NCI-H2029 treated with DMSO at 0.1 percent for 48 hours (cell line): ENCODE results near the gene RFNG.
A peak's percentile ranks its signal among the peaks of the same experiment; 100 is the strongest.
"Not testable (repeated sequence)": the region's sequence is repeated elsewhere in the genome, so short reads cannot be mapped to it uniquely, and the experiment has no call there.

Experiments used
- DNase-seq: peaks from one replicate; lab custom pipeline; 2025; lab: John Stamatoyannopoulos, UW

RFNG gene

GRCh38 chr17:82042649-82043048, 9.0 kb downstream of the RFNG start:
- no peak for DNase-seq

- no peak for DNase-seq
These were observed 10.3 kb downstream of the RFNG start for GRCh38 chr17:82041144-82041814.

DNA sequence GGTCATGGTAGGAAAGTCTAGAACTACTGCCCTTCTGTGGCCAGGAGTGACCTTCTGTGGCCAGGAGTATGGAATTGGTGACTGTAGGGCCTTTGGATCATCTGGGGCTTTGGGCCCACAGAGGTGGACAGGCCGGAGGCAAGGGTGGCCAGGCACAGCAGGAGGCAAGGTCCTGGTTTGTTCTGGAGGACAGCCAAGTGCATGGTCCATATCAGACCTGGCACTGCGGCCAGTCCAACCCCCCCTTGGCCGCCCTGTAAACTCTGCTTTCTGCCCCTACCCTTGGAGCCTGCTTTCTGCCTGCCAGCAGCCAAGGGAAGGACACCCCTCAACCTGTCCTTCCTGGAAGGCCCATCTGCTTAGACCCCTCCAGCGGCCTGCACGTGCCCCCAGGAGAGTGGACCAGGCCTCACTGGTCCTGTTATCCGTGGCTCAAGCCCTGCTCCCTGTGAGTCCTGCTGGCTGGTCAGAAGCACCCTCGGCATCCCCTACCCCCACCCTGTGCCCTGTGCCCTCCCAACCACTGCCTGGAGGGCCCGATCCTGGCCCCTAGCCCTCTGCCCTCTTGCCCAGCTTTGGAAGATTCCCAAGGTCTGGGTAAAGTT, 11.8 kb downstream of the RFNG start:
- no peak for DNase-seq

DNA sequence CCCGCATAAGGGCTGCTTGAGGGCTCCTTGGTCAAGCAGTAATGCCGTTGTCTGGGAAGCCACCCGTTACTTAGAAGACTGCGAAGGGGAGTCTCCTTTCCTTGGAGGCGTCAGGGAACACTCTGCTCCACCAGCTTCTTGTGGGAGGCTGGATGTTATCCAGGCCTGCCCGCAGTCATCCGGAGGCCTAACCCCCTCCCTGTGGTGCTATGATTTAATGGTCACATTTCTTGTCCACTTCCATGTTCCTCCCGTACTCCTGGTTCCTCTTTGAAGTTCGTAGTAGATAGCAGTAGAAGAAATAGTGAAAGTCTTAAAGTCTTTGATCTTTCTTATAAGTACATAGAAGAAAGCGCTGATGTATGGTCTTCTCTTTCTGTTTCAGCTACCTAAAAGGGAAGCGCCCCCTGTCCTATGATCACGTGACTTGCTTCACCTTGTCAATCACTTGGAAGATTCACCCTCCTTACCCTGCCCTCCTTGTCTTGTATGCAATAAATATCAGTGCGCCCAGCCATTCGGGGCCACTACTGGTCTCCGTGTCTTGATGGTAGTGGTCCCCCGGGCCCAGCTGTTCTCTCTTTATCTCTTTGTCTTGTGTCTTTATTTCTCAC, 12.7 kb downstream of the RFNG start:
- not testable (repeated sequence) for DNase-seq

DNA sequence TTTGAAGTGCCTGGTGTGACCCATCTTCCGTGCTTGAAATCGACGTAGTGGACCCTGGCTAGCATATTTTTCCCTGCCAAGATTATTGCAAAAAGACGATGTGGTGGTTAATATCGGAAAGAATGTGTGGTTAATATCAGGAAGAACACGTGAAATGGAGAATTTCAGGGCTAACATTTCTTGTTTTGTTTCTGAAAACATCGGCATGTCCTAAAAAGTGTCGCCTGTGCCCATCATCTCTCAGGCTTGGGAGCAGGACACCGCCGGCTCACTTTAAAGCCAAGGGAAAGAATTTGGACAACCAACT, 13.8 kb downstream of the RFNG start:
- DNase-seq: no peak

- DNase-seq: peak; percentile 54
These were observed 14.3 kb downstream of the RFNG start, which contains the start of gene DCXR for GRCh38 chr17:82037092-82037888. DCXR (minus strand) TSS chr17:82037697; CDS start chr17:82037682, 15 bp downstream.

DNA sequence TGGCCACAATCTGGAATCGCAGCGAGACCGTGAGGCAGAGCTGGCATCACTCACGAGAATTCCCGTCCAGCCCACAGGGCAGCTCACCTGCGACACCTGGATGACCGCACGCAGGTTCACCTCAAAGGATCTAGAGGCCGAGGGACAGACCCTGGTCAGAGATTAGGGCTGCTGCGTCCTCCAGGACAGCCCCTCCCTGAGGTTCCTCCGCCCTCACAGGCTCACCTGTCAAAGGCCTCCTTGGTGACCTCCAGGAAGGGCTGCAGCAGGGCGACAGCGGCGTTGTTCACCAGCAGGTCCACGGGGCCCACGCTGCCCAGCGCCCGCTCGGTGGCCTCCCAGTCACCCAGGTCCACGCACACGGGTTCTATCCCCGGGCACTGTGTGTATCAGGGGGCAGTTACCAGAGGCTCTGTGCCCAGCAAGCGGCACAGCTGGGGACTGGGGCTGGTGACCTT, 14.9 kb downstream of the RFNG start:
- DNase-seq: no peak

DNA sequence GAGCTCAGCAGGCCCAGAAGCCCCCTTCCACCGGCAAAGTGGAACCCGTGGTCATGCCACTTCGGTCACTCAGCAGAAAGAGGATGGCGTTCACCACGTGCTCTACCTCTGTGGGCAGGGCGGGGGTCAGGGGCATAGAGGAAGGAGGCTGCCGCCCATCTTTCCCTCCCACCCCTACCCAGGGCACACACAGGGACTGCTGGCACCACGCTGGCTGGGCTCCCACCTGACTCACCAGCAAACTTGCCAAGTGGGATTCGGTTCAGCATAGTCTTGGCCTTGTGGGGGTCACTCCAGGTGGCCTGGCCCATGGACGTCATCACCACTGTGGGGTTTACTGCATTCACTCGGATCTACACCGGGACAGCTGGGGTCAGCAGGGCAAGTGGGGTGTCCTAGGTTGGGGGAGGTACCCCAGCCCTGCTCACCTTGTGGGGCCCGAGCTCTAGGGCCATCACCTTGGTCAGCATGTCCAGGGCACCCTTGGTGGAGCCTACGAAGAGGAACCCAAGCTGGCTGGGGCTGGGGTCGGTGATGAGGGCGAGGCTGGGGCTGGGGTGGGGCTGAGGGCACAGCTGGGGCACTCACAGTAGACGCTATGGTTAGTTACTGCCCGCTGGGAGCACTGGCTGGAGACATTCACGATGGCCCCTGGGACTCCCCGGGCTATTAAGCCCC, 15.5 kb downstream of the RFNG start:
- no peak for DNase-seq

- DNase-seq: no peak
These were observed 16.1 kb downstream of the RFNG start for GRCh38 chr17:82035488-82035887.

- DNase-seq: no peak
These were observed 17.1 kb downstream of the RFNG start for GRCh38 chr17:82034371-82035011.

DNA sequence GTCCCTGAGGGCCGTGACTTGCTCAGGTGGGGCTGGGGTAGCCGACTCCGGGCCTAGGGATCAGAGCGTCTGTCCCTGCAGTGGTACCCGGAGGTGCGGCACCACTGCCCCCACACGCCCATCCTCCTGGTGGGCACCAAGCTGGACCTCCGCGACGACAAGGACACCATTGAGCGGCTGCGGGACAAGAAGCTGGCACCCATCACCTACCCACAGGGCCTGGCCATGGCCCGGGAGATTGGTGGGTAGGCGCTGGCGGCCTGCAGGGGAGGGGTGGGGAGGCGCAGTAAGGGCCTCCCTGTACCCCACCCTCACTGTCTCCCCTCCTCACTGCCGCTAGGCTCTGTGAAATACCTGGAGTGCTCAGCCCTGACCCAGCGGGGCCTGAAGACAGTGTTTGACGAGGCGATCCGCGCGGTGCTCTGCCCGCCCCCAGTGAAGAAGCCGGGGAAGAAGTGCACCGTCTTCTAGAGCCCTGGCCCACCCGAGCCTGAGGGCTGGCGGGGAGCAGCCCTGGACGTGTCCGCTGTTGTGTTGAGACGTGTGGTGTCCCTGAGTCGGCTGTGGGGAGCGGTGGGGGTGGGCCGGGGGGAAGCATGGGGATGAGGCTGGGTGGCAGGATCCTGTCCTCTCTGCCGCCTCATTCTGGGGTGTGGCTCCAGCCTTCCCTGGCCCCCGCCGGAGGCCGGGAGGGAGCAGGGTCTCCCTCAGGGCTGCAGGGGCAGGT, 18.1 kb downstream of the RFNG start:
- no peak for DNase-seq

DNA sequence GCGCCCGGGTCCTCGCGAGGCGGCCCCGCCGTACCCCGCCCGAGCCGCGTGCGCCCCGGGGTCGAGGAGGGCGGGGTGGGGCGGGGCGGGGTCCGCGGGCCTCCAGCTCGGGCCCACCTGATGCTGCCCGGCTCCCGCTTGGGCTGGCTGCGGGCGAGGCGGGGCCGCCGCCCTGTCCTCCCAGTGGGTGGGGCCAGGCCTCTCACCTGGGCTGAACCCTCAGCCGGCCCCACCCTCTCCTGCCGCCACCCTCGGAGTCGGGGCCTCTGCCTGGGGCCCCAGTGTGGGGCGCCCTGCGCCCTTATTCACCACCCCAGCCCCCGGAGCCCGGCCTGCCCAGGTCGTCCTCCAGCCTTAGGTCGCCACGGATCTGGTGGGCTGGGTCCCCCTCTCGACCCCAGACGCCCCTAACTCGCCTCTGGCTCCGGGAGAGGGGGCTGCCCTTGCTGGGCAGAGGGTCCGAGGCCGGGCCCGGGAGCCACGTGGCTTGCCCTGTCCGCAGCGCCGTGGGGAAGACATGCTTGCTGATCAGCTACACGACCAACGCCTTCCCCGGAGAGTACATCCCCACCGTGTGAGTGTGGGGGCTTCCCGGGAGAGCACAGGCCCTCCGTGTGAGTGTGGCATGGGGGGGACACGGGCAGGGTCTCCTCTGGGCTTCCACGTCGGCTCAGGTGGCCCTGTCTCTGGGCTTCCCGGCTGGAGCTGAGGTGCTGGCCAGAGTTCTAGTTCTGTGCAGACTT, 19.6 kb downstream of the RFNG start:
- DNase-seq: no peak

GRCh38 chr17:82031303-82031884, 20.2 kb downstream of the RFNG start, which contains the start of gene RAC3:
RAC3 (plus strand) TSS chr17:82031678; CDS start chr17:82031762, 84 bp downstream.
- DNase-seq: no peak

- peak; percentile 9 for DNase-seq
These were observed 20.9 kb downstream of the RFNG start for GRCh38 chr17:82030470-82031302.

DNA sequence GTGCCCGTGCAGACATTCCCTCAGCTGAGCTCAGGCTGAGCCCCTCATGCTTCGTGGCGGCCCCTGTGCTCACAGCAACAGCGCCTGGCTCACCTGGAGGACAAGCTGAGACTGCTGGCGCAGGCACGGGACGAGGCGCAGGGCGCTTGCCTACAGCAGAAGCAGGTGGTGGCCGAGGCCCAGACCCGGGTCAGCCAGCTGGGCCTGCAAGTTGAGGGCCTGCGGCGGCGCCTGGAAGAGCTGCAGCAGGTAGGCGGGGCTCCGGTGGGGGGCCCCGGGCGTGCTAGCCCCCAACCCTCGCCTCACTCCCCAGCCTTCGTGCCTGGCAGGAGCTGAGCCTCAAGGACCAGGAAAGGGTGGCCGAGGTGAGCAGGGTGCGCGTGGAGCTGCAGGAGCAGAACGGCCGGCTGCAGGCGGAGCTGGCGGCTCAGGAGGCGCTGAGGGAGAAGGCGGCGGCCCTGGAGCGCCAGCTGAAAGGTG, 21.6 kb downstream of the RFNG start:
- DNase-seq: no peak

GRCh38 chr17:82029391-82029790, 22.2 kb downstream of the RFNG start:
- no peak for DNase-seq

- DNase-seq: no peak
These were observed 22.6 kb downstream of the RFNG start for GRCh38 chr17:82028966-82029365.

GRCh38 chr17:82028246-82028645, 23.4 kb downstream of the RFNG start:
- DNase-seq: no peak
